Natural killer cell (primary cell): ENCODE data around the gene BCAS3. TPM values are rescaled to one million over a fixed set of nuclear protein-coding genes. Genes with fewer than 3 reads are reported as not detected.

Source experiments
- ATAC-seq, 3 donors: fragments of 150-1000 bp in 2 of 3; fragments of 200-7000 bp in 1 of 3; cut with Tn5 transposase; 1 replicate in 1 of 3; 2 replicates in 2 of 3; pipeline ENCODE4 v1.10.0; 2021; ENCODE audit warnings: mild to moderate bottlenecking in 2 of 3, moderate library complexity in 2 of 3
- DNase-seq, 2 donors: peaks; one replicate each; pipeline versions ENCODE4 v3.0.0 to v3.0.0-alpha.2; 2013 to 2021; ENCODE audit warnings: mixed read lengths in 1 of 2
- H3K27ac ChIP-seq: one replicate; pipeline ENCODE4 v1.5.1; 2013; ENCODE audit warnings: mild to moderate bottlenecking, low read length
- H3K27me3 ChIP-seq: one replicate; pipeline ENCODE4 v1.6.1; 2013; ENCODE audit warnings: low read length; ENCODE audit not compliant: control insufficient read depth, insufficient read depth
- H3K36me3 ChIP-seq: one replicate; pipeline ENCODE4 v1.6.1; 2013; ENCODE audit warnings: low read length; ENCODE audit not compliant: control insufficient read depth, insufficient read depth
- H3K4me1 ChIP-seq: one replicate; pipeline ENCODE4 v1.6.1; 2013; ENCODE audit warnings: low read length; ENCODE audit not compliant: control insufficient read depth, insufficient read depth
- H3K4me3 ChIP-seq: one replicate; pipeline ENCODE4 v1.5.1; 2013; ENCODE audit warnings: low read length
- H3K9me3 ChIP-seq: one replicate; pipeline ENCODE4 v1.6.1; 2013; ENCODE audit warnings: low read length; ENCODE audit not compliant: control insufficient read depth, insufficient read depth
- H3K27ac Mint-ChIP-seq, 2 donors: one replicate each; pipeline ENCODE4 v1.8.0; 2022; ENCODE audit warnings: mild to moderate bottlenecking in 2 of 2, mixed read lengths in 2 of 2, moderate library complexity in 1 of 2
- H3K27me3 Mint-ChIP-seq, 2 donors: one replicate each; pipeline ENCODE4 v1.8.0; 2022; ENCODE audit warnings: low read depth in 2 of 2, mixed read lengths in 2 of 2
- H3K36me3 Mint-ChIP-seq: one replicate; pipeline ENCODE4 v1.8.0; 2022; ENCODE audit warnings: mixed read lengths
- H3K4me1 Mint-ChIP-seq, 2 donors: one replicate each; pipeline ENCODE4 v1.8.0; 2022; ENCODE audit warnings: mixed read lengths in 2 of 2
- H3K4me3 Mint-ChIP-seq: one replicate; pipeline ENCODE4 v1.8.0; 2022; ENCODE audit warnings: mild to moderate bottlenecking, moderate library complexity, mixed read lengths
- H3K9me3 Mint-ChIP-seq, 2 donors: one replicate each; pipeline ENCODE4 v1.8.0; 2022; ENCODE audit warnings: mixed read lengths in 2 of 2
- WGBS: methylation state at CpG from one replicate; pipeline ENCODE4 v1.1.7; 2013; ENCODE audit warnings: missing lambda C conversion rate; ENCODE audit not compliant: insufficient coverage; 5-methylcytosine and 5-hydroxymethylcytosine counted together
- intact Hi-C: fragments of 100-400 bp; cut with micrococcal nuclease; formaldehyde crosslinking; loops from one replicate; pipeline ENCODE4 v1.14.2; 2022
- total RNA-seq, 4 donors: library from RNA; stranded (reverse); fragments of 120-200 nt in 1 of 4; gene quantifications; one replicate each; pipeline versions ENCODE4 v1.2.3 to v1.2.4, GENCODE V29; 2013 to 2022
- TF ChIP-seq, protein P1 (sequence below): fragments of 200-600 bp; IDR thresholded peaks from one replicate; pipeline ENCODE4 v1.8.0; 2022; ENCODE audit warnings: antibody characterized with exemption

The BCAS3 gene
- total RNA-seq, 3 donors from 2014 or later (not counting 1 experiment from before 2014, with no cell fraction given), result 60.5 to 87.8 (median 72.0) TPM

DNA sequence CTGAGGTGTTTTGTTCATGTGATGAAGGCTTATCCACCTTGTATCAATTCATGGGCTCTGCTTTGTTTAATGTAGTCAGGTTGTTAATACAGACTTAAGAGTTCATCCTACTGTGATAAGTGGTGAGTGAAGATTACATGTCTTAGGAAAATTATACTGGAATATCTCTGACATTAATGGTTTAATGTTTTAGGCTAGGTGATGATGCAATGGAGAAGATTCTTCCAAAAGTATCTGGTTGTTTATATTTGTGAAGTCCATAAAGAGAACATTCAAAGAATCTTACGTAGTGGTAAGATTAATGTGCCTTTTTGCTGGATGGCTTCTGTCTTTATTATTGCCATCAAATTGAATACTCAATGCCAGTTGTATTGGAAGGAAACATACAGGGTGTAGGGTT lies 236.4 kb downstream of the BCAS3 start:
- no peaks in the 10 kb centered on the region for H3K4me1 Mint-ChIP-seq
- no peak overlapping the region for H3K27ac Mint-ChIP-seq
- Histone ChIP-seq H3K9me3 (no peaks in the 10 kb centered on the region), H3K27ac (no peak overlapping the region), H3K36me3 (peaks cover 2% of the 10 kb centered on the region), H3K4me3 (no peak overlapping the region), H3K4me1 (no peaks in the 10 kb centered on the region), H3K27me3 (no peaks in the 10 kb centered on the region)
- H3K36me3 Mint-ChIP-seq, result peaks cover 7% of the 10 kb centered on the region
- no peak for DNase-seq
- TF ChIP-seq, protein P1, sequence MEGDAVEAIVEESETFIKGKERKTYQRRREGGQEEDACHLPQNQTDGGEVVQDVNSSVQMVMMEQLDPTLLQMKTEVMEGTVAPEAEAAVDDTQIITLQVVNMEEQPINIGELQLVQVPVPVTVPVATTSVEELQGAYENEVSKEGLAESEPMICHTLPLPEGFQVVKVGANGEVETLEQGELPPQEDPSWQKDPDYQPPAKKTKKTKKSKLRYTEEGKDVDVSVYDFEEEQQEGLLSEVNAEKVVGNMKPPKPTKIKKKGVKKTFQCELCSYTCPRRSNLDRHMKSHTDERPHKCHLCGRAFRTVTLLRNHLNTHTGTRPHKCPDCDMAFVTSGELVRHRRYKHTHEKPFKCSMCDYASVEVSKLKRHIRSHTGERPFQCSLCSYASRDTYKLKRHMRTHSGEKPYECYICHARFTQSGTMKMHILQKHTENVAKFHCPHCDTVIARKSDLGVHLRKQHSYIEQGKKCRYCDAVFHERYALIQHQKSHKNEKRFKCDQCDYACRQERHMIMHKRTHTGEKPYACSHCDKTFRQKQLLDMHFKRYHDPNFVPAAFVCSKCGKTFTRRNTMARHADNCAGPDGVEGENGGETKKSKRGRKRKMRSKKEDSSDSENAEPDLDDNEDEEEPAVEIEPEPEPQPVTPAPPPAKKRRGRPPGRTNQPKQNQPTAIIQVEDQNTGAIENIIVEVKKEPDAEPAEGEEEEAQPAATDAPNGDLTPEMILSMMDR, result no peak
- intact Hi-C loops, result no loop called here
- peaks cover 0 to 5% of the 10 kb centered on the region in 2 donors for H3K9me3 Mint-ChIP-seq
- no peak for ATAC-seq
- WGBS, result 89% methylated on average over 1 of the region's 1 CpG
- no peaks in the 10 kb centered on the region for H3K27me3 Mint-ChIP-seq
- no peak overlapping the region for H3K4me3 Mint-ChIP-seq

DNA sequence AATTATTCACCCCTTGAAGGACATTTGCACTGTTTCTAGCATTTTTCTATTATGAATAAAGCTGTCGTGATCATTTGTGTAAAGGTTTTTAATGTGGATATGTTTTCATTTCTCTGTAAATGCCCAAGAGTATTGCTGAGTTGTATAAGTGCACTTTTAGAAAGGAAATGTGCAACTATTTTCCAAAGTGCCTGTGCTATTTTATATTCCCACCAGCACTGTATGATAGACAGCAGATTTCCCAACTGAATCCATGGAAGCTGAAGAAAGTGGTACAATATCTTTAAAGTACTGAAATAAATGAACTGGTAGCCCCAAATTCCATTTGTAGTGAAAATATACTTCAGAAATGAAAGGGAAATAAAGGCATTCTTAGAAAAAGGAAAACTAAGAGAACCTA lies 238.4 kb downstream of the BCAS3 start:
- 80% methylated on average over 1 of the region's 1 CpG for WGBS
- Mint-ChIP-seq H3K9me3 (peaks cover 0 to 5% of the 10 kb centered on the region in 2 donors), H3K27ac (no peak overlapping the region), H3K27me3 (no peaks in the 10 kb centered on the region), H3K36me3 (peaks cover 7% of the 10 kb centered on the region), H3K4me1 (no peaks in the 10 kb centered on the region), H3K4me3 (no peak overlapping the region)
- DNase-seq (no peak), ATAC-seq (no peak)
- intact Hi-C loops, result no loop called here
- no peak overlapping the region for H3K27ac ChIP-seq
- H3K4me1 ChIP-seq, result no peaks in the 10 kb centered on the region
- peaks cover 2% of the 10 kb centered on the region for H3K36me3 ChIP-seq
- TF ChIP-seq, protein P1, result no peak
- no peak overlapping the region for H3K4me3 ChIP-seq
- H3K27me3 ChIP-seq, result no peaks in the 10 kb centered on the region
- H3K9me3 ChIP-seq, result no peaks in the 10 kb centered on the region

DNA sequence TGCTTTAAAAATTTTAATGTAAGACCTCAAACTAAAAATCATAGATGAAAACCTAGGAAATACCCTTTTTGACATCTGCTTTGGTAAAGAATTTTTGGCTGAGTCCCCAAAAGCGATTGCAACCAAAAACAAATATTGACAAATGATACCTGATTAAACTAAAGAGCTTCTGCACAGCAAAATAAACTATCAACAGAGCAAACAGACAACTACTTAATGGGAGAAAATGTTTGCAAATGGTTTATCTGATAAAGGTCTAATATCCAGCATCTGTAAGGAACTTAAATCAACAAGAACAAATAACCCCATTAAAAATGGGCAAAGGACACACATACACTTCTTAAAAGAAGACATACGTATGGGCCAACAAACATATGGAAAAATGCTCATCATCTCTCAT lies 242.5 kb downstream of the BCAS3 start:
- Histone ChIP-seq H3K4me3 (no peak overlapping the region), H3K4me1 (no peaks in the 10 kb centered on the region), H3K9me3 (no peaks in the 10 kb centered on the region), H3K27ac (no peak overlapping the region), H3K27me3 (no peaks in the 10 kb centered on the region), H3K36me3 (peaks cover 2% of the 10 kb centered on the region)
- intact Hi-C loops, result no loop called here
- WGBS, result 92% methylated on average over 2 of the region's 2 CpGs
- H3K4me3 Mint-ChIP-seq, result no peak overlapping the region
- no peaks in the 10 kb centered on the region for H3K4me1 Mint-ChIP-seq
- no peak overlapping the region for H3K27ac Mint-ChIP-seq
- H3K27me3 Mint-ChIP-seq, result no peaks in the 10 kb centered on the region
- peaks cover 7% of the 10 kb centered on the region for H3K36me3 Mint-ChIP-seq
- ATAC-seq, result no peak
- TF ChIP-seq, protein P1, result no peak
- DNase-seq, result no peak
- peaks cover 0 to 5% of the 10 kb centered on the region in 2 donors for H3K9me3 Mint-ChIP-seq

DNA sequence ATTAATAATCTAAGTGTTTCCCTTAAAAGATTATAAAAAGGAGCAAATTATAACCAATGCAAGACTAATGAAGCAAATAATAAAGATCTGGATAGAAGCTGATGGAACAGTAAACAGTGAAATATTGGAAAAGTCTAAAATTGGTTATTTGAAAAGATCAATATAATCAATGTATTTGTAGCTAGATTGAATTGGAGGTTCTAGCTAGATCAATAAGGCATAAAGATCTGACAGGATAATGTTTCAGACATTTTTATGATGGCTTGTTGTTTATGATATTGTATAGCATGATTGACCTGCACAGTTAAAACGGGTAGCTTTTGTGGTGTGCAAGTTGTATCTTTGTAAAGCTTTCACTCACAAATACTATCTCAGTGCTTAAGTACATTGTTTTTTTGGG lies 245.3 kb downstream of the BCAS3 start:
- no peaks in the 10 kb centered on the region for H3K27me3 ChIP-seq
- Mint-ChIP-seq H3K27ac (no peak overlapping the region), H3K36me3 (no peaks in the 10 kb centered on the region), H3K9me3 (no peaks in the 10 kb centered on the region), H3K4me3 (no peak overlapping the region), H3K4me1 (no peaks in the 10 kb centered on the region), H3K27me3 (no peaks in the 10 kb centered on the region)
- TF ChIP-seq, protein P1, result no peak
- no peaks in the 10 kb centered on the region for H3K9me3 ChIP-seq
- WGBS, result 100% methylated on average over 1 of the region's 1 CpG
- no peak overlapping the region for H3K27ac ChIP-seq
- no peak overlapping the region for H3K4me3 ChIP-seq
- no peaks in the 10 kb centered on the region for H3K4me1 ChIP-seq
- DNase-seq (no peak), ATAC-seq (no peak)
- intact Hi-C loops, result no loop called here
- H3K36me3 ChIP-seq, result no peaks in the 10 kb centered on the region
